Prostate gland (tissue), 2 donors: Measurements from ENCODE around the gene BTNL8. TPM values are rescaled to one million over a fixed set of nuclear protein-coding genes. Genes with fewer than 3 reads are reported as not detected.

Experiments
- DNase-seq: peaks from one replicate; pipeline ENCODE4 v3.0.0-alpha.2; 2019; ENCODE audit warnings: low spot score
- H3K27ac ChIP-seq, 2 donors: fragments of 200-600 bp; sonication (generic); 2 replicates each; pipeline ENCODE4 v1.5.1; 2017 to 2019
- H3K27me3 ChIP-seq: fragments of 200-600 bp; sonication (generic); replicated peaks from 2 replicates; pipeline ENCODE4 v1.5.1; 2019; ENCODE audit not compliant: insufficient read depth
- H3K36me3 ChIP-seq, 2 donors: fragments of 200-600 bp; sonication (generic); 1 replicate in 1 of 2; 2 replicates in 1 of 2; pipeline versions ENCODE4 v1.5.1 to v1.8.1; 2017 to 2019
- H3K4me1 ChIP-seq: fragments of 200-600 bp; sonication (generic); replicated peaks from 2 replicates; pipeline ENCODE4 v1.5.1; 2019
- H3K4me3 ChIP-seq, 2 donors: fragments of 200-600 bp; sonication (generic); 2 replicates each; pipeline ENCODE4 v1.5.1; 2017 to 2019
- H3K9me3 ChIP-seq: fragments of 200-600 bp; sonication (generic); 2 replicates; pipeline ENCODE4 v1.5.1; 2017
- POLR2A ChIP-seq: fragments of 450-650 bp; IDR thresholded peaks from one replicate; pipeline ENCODE4 v1.6.1; 2016; ENCODE audit warnings: antibody characterized with exemption, mild to moderate bottlenecking
- POLR2AphosphoS5 ChIP-seq: sonication (generic); formaldehyde crosslinking; IDR thresholded peaks from one replicate; pipeline ENCODE4 v1.6.1; 2017; ENCODE audit warnings: antibody characterized with exemption
- WGBS: methylation state at CpG from one replicate; pipeline ENCODE4 v1.1.5; 2018; 5-methylcytosine and 5-hydroxymethylcytosine counted together
- intact Hi-C: fragments of 100-400 bp; cut with DNase I; formaldehyde crosslinking; loops from one replicate; pipeline ENCODE4 v1.14.2; 2022
- total RNA-seq, 2 donors: library from RNA; depleted of rRNA; stranded (reverse); fragments of >200 nt; gene quantifications; one replicate each; pipeline ENCODE4 v1.1.0, GENCODE V29; 2016
- TF ChIP-seq, protein P1 (sequence below), 4 experiments: fragments of 200-600 bp in 2 of 4; fragments of 450-650 bp in 2 of 4; sonication (generic) in 2 of 4; IDR thresholded peaks; 1 replicate in 3 of 4; 2 replicates in 1 of 4; pipeline ENCODE4 v1.5.1; 2016 to 2019; ENCODE audit warnings: antibody characterized with exemption in 4 of 4, mild to moderate bottlenecking in 2 of 4, moderate library complexity in 2 of 4

The BTNL8 gene
- total RNA-seq, 2 donors from 2014 or later, result 0.14 to 8.3 TPM

DNA sequence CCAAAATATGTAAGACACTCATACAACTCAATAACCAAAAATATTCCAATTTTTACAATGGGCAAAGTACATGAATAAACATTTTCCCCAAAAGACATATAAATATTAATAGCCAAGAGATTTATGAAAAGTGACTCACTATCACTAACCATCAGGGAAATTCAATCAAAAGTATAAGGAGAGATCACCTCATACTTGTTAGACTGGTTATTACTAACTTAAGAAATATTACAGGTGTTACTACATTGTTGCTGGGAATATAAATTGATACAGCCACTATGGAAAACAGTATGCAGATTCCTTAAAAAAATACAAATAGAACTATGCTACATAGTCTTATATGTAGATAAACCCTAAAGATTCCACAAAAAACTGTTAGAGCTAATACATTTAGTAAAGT, 21.8 kb downstream of the BTNL8 start:
- intact Hi-C loops, result no loop called here
- no peaks in the 10 kb centered on the region for H3K4me1 ChIP-seq
- H3K27me3 ChIP-seq, result no peaks in the 10 kb centered on the region
- no peaks in the 10 kb centered on the region for H3K9me3 ChIP-seq
- no peaks in the 10 kb centered on the region for H3K36me3 ChIP-seq
- TF ChIP-seq POLR2A (no peak), POLR2AphosphoS5 (no peak)
- TF ChIP-seq, protein P1, sequence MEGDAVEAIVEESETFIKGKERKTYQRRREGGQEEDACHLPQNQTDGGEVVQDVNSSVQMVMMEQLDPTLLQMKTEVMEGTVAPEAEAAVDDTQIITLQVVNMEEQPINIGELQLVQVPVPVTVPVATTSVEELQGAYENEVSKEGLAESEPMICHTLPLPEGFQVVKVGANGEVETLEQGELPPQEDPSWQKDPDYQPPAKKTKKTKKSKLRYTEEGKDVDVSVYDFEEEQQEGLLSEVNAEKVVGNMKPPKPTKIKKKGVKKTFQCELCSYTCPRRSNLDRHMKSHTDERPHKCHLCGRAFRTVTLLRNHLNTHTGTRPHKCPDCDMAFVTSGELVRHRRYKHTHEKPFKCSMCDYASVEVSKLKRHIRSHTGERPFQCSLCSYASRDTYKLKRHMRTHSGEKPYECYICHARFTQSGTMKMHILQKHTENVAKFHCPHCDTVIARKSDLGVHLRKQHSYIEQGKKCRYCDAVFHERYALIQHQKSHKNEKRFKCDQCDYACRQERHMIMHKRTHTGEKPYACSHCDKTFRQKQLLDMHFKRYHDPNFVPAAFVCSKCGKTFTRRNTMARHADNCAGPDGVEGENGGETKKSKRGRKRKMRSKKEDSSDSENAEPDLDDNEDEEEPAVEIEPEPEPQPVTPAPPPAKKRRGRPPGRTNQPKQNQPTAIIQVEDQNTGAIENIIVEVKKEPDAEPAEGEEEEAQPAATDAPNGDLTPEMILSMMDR (IDR thresholded peaks at IDR 0.05), result no peak
- no peak overlapping the region for H3K4me3 ChIP-seq
- no peak for DNase-seq
- H3K27ac ChIP-seq, result no peak overlapping the region

DNA sequence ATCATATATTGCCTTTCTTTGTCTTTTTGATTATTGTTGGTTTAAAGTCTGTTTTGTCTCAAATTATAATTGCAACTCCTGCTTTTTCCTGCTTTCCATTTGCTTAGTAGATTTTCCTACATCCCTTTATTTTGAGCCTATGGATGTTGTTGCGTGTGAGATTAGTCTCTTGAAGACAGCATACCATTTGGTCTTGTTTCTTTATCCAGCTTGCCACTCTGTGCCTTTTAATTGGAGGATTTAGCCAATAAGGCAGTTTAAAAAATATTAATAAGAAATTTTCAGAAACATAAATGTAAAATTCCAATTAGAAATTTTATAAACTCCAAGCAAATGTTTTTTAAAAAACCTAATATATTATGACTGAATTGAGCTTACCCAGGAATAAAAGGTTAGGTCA, 24.0 kb downstream of the BTNL8 start:
- WGBS, result 41% methylated on average over 1 of the region's 1 CpG
- H3K36me3 ChIP-seq, result no peaks in the 10 kb centered on the region
- no peak overlapping the region for H3K4me3 ChIP-seq
- H3K4me1 ChIP-seq, result no peaks in the 10 kb centered on the region
- H3K27me3 ChIP-seq, result no peaks in the 10 kb centered on the region
- TF ChIP-seq, protein P1 (IDR thresholded peaks at IDR 0.05), result no peak
- TF ChIP-seq POLR2A (no peak), POLR2AphosphoS5 (no peak)
- no peak overlapping the region for H3K27ac ChIP-seq
- no peak for DNase-seq
- H3K9me3 ChIP-seq, result no peaks in the 10 kb centered on the region
- intact Hi-C loops, result no loop called here

DNA sequence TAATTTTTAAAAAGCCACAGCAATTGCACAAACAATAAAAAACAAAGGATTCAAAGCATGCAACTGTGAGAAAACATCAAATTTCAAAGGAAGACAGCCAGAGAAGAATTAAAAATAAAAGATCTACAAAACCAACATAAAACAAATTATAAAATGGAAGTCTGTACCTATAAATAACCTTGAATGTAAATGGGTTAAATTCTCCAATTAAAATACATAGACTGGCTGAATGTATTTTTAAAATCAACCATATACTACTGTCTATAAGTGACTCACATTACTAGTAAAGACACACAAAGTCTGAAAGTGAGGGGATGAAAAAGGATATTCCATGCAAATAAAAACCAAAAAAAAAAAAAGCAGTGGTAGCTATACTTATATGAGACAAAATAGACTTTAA, 33.7 kb downstream of the BTNL8 start:
- no peak for TF ChIP-seq POLR2AphosphoS5
- TF ChIP-seq POLR2A, result no peak
- TF ChIP-seq, protein P1 (IDR thresholded peaks at IDR 0.05), result no peak
- intact Hi-C loops, result no loop called here
- Histone ChIP-seq H3K9me3 (no peaks in the 10 kb centered on the region), H3K4me1 (no peaks in the 10 kb centered on the region), H3K4me3 (no peak overlapping the region), H3K27me3 (no peaks in the 10 kb centered on the region), H3K27ac (no peak overlapping the region), H3K36me3 (no peaks in the 10 kb centered on the region)
- no peak for DNase-seq

DNA sequence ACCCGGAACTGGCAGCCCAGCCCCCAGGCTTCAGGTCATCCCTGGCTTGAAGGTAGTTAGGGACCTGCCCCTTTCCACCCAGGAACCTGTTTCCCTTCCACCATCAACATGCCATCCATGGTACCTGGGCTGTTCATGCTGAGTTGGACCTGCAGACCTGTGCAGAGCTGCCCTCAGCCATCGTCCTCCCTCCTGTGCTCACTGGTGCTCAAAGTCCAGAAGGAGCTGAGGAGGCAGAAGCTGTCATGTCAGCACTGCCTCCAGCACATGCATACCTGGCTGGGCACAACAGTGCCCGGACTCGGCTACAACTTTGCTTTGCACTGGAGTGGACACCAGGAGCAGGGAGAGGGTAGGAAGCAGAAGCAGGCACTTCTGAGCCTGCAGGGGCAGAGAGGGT, 36.2 kb downstream of the BTNL8 start:
- H3K36me3 ChIP-seq, result no peaks in the 10 kb centered on the region
- no peak for DNase-seq
- no peaks in the 10 kb centered on the region for H3K4me1 ChIP-seq
- 90% methylated on average over 4 of the region's 4 CpGs for WGBS
- H3K27me3 ChIP-seq, result no peaks in the 10 kb centered on the region
- no peak overlapping the region for H3K27ac ChIP-seq
- TF ChIP-seq POLR2A (no peak), POLR2AphosphoS5 (no peak)
- TF ChIP-seq, protein P1 (IDR thresholded peaks at IDR 0.05), result no peak
- intact Hi-C loops, result no loop called here
- no peaks in the 10 kb centered on the region for H3K9me3 ChIP-seq
- no peak overlapping the region for H3K4me3 ChIP-seq

DNA sequence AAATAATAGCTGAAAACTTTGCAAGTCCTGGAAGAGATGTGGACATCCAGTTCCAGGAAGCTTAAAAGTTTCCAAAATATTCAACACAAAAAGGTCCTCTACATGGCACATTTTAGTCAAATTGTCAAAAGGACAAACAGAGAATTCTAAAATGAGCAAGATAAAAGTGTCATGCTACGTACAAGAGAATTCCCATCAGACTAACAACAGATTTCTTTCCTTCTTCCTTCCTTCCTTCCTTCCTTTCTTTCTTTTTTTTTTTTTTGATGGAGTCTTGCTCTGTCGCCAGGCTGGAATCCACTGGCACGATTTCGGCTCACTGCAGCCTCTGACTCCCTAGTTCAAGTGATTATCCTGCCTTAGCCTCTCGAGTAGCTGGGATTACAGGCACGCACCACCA, 39.3 kb downstream of the BTNL8 start:
- 85% methylated on average over 6 of the region's 6 CpGs for WGBS

More for the DNA sequence above, 39.3 kb downstream of the BTNL8 start:
- no peaks in the 10 kb centered on the region for H3K4me1 ChIP-seq
- H3K27ac ChIP-seq, result no peak overlapping the region
- intact Hi-C loops, result no loop called here
- H3K36me3 ChIP-seq, result no peaks in the 10 kb centered on the region
- no peaks in the 10 kb centered on the region for H3K9me3 ChIP-seq
- H3K4me3 ChIP-seq, result no peak overlapping the region
- no peak for TF ChIP-seq POLR2AphosphoS5
- DNase-seq, result no peak
- no peaks in the 10 kb centered on the region for H3K27me3 ChIP-seq
